A673 (cell line): ENCODE data around the gene NUMA1. TPM values are rescaled to one million over a fixed set of nuclear protein-coding genes. Genes with fewer than 3 reads are reported as not detected.

Source experiments
- BruUV-seq: library from RNA; stranded (reverse); fragments of 400-500 nt; replicated peaks from 2 replicates; lab custom pipeline; 2021; lab: Mats Ljungman, UMichigan
- CTCF ChIA-PET: fragments of 300-600 bp; sonication (Branson Sonifier 250); formaldehyde crosslinking; loops from one replicate; lab custom pipeline; 2022; ENCODE audit warnings: antibody characterized with exemption; lab: Charles Lee
- POLR2A ChIA-PET: fragments of 300-600 bp; sonication (Branson Sonifier 250); formaldehyde crosslinking; loops from one replicate; lab custom pipeline; 2022; ENCODE audit warnings: antibody characterized with exemption; ENCODE audit not compliant: low non-redundant PET; lab: Charles Lee
- DNase-seq: peaks from one replicate; pipeline ENCODE4 v3.0.0-alpha.2; 2015; ENCODE audit warnings: low spot score
- H3K27ac ChIP-seq: fragments of 200-600 bp; sonication (generic); 2 replicates; pipeline ENCODE4 v1.5.1; 2016; ENCODE audit warnings: mixed run types, low read depth, mild to moderate bottlenecking, mixed read lengths, antibody characterized with exemption, low read length; ENCODE audit not compliant: poor library complexity, severe bottlenecking
- H3K27me3 ChIP-seq: fragments of 200-600 bp; sonication (generic); replicated peaks from 2 replicates; pipeline ENCODE4 v1.6.1; 2017; ENCODE audit warnings: mixed run types, low read depth, mild to moderate bottlenecking, mixed read lengths, antibody characterized with exemption, low read length; ENCODE audit not compliant: insufficient read depth, poor library complexity
- H3K36me3 ChIP-seq: fragments of 200-600 bp; sonication (generic); 2 replicates; pipeline ENCODE4 v1.6.1; 2016; ENCODE audit warnings: mixed run types, mild to moderate bottlenecking, mixed read lengths, antibody characterized with exemption, low read length; ENCODE audit not compliant: insufficient read depth, poor library complexity, severe bottlenecking
- H3K4me1 ChIP-seq: fragments of 200-600 bp; sonication (generic); 2 replicates; pipeline ENCODE4 v1.6.1; 2017; ENCODE audit warnings: mixed run types, mild to moderate bottlenecking, mixed read lengths, antibody characterized with exemption, low read length; ENCODE audit not compliant: insufficient read depth, poor library complexity, severe bottlenecking
- H3K4me3 ChIP-seq: fragments of 200-600 bp; sonication (generic); 2 replicates; pipeline ENCODE4 v1.5.1; 2016; ENCODE audit warnings: low read depth, mixed run types, mild to moderate bottlenecking, mixed read lengths, low read length; ENCODE audit not compliant: poor library complexity, severe bottlenecking
- H3K9me3 ChIP-seq: fragments of 200-600 bp; sonication (generic); 2 replicates; pipeline ENCODE4 v1.6.1; 2016; ENCODE audit warnings: mixed run types, low read depth, mild to moderate bottlenecking, mixed read lengths, antibody characterized with exemption, low read length; ENCODE audit not compliant: poor library complexity, severe bottlenecking
- EZH2 ChIP-seq: fragments of 200-600 bp; sonication (generic); IDR thresholded peaks from 2 replicates; pipeline ENCODE4 v1.6.1; 2017; ENCODE audit warnings: borderline replicate concordance, low read depth, mild to moderate bottlenecking, mixed read lengths, antibody characterized with exemption, low read length; ENCODE audit not compliant: poor library complexity, severe bottlenecking
- intact Hi-C: fragments of 100-400 bp; cut with micrococcal nuclease; formaldehyde crosslinking; loops from one replicate; pipeline ENCODE4 v1.10.0; 2022; ENCODE audit not compliant: unreplicated experiment
- total RNA-seq: library from RNA; stranded (reverse); gene quantifications from 2 replicates; pipeline ENCODE4 v1.2.3, GENCODE V29; 2021
- TF ChIP-seq, protein P1 (sequence below): fragments of 300-800, 200-600 bp; sonication (generic); conservative IDR thresholded peaks from 2 replicates; pipeline ENCODE4 v1.5.1; 2017; ENCODE audit warnings: low read depth, mild to moderate bottlenecking, antibody characterized with exemption, low read length, moderate library complexity, mixed read lengths

The NUMA1 gene
- total RNA-seq, 1 experiment from 2014 or later = 216 TPM

DNA sequence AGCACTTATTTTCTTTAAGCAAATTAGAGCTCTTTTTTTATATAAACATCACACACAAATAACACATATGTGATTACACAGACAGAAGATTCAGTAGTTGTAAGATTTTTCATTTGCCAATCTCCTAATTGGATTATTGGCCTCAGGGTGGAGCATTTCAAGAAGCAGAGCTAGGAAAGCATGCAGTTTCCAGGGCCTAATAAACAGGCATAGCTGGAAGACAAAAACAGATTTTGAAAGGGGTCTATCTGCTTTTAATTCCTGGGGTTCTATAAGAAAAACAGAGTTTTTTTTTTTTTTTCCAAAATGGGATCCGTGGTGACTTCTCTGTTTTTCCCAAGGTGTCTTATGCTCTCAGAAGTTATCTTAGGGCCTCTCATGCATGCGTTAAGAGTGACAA lies 47.6 kb upstream of the NUMA1 start:
- no TSS peak for BruUV-seq
- CTCF ChIA-PET = no interaction called here
- H3K36me3 ChIP-seq = no peaks in the 10 kb centered on the region

DNA sequence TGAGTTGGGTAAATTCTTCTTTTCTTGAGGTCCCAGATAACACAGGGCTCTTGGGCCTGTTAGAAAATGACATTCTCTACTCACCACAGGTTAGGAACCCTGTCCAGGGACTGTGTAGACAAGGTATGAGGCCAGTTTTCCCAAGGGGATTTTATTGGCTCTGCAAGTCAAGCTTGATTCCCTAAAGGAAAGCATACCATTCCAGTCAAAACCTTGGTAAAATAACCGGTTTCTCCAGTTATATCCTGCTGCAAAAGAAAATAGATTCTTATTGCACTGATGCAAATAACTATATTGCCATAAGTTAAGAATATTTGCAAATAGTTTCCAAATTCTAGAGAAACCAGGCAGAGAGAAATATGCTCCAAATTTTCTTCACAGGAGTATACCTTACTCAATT lies 45.6 kb upstream of the NUMA1 start:
- CTCF ChIA-PET = no interaction called here
- POLR2A ChIA-PET = no interaction called here
- H3K4me1 ChIP-seq = no peaks in the 10 kb centered on the region
- no peak for TF ChIP-seq EZH2
- TF ChIP-seq, protein P1, sequence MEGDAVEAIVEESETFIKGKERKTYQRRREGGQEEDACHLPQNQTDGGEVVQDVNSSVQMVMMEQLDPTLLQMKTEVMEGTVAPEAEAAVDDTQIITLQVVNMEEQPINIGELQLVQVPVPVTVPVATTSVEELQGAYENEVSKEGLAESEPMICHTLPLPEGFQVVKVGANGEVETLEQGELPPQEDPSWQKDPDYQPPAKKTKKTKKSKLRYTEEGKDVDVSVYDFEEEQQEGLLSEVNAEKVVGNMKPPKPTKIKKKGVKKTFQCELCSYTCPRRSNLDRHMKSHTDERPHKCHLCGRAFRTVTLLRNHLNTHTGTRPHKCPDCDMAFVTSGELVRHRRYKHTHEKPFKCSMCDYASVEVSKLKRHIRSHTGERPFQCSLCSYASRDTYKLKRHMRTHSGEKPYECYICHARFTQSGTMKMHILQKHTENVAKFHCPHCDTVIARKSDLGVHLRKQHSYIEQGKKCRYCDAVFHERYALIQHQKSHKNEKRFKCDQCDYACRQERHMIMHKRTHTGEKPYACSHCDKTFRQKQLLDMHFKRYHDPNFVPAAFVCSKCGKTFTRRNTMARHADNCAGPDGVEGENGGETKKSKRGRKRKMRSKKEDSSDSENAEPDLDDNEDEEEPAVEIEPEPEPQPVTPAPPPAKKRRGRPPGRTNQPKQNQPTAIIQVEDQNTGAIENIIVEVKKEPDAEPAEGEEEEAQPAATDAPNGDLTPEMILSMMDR = no peak
- no peak overlapping the region for H3K27ac ChIP-seq
- H3K36me3 ChIP-seq = no peaks in the 10 kb centered on the region
- H3K27me3 ChIP-seq = no peaks in the 10 kb centered on the region
- H3K9me3 ChIP-seq = peaks cover 19% of the 10 kb centered on the region
- no TSS peak for BruUV-seq
- H3K4me3 ChIP-seq = no peak overlapping the region
- no peak for DNase-seq
- intact Hi-C loops = no loop called here

More for the DNA sequence above, 47.6 kb upstream of the NUMA1 start:
- H3K9me3 ChIP-seq = peaks cover 19% of the 10 kb centered on the region
- intact Hi-C loops = no loop called here
- no peak overlapping the region for H3K4me3 ChIP-seq
- peaks cover 14% of the 10 kb centered on the region for H3K27me3 ChIP-seq
- no peak for DNase-seq
- no peak overlapping the region for H3K27ac ChIP-seq
- TF ChIP-seq, protein P1 = no peak
- TF ChIP-seq EZH2 = no peak
- POLR2A ChIA-PET = no interaction called here
- H3K4me1 ChIP-seq = no peaks in the 10 kb centered on the region

DNA sequence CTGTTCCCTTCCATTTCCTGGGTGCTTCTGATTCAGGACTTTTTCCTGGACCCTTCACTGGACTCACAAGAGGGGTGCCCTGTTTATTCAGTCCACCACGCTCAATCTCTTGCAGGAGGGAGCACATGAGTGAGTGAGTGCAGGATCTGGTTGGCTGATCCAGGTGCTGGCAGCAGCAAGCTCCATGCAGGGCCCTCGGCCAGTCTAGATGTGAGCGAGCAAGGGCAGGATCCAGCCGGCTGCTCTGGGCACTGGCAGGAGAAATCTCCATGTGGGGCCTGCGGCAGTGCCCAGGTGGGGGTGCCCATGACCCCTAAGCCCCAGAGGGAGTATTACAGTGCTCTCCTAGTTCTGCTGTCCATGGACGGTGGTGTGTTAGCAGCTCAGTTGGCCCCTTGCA lies 43.7 kb upstream of the NUMA1 start:
- DNase-seq = no peak
- CTCF ChIA-PET = no interaction called here
- Histone ChIP-seq H3K9me3 (peaks cover 19% of the 10 kb centered on the region), H3K4me1 (no peaks in the 10 kb centered on the region), H3K4me3 (no peak overlapping the region), H3K27me3 (no peaks in the 10 kb centered on the region), H3K36me3 (no peaks in the 10 kb centered on the region), H3K27ac (no peak overlapping the region)
- POLR2A ChIA-PET = interaction anchor here (0.7 kb wide), 1 partner anchor 25 kb away, joined by 3 read pairs; no protein-coding TSS in a partner anchor
- TF ChIP-seq, protein P1 = no peak
- TF ChIP-seq EZH2 = no peak
- intact Hi-C loops = no loop called here
- BruUV-seq = no TSS peak
